Measurements from ENCODE around the gene CYB561. TPM values are rescaled to one million over a fixed set of nuclear protein-coding genes. Genes with fewer than 3 reads are reported as not detected.

CYB561 gene
- total and polyA plus RNA-seq, 4 donors: 41.2 to 97.9 (median 45.8) TPM

DNA sequence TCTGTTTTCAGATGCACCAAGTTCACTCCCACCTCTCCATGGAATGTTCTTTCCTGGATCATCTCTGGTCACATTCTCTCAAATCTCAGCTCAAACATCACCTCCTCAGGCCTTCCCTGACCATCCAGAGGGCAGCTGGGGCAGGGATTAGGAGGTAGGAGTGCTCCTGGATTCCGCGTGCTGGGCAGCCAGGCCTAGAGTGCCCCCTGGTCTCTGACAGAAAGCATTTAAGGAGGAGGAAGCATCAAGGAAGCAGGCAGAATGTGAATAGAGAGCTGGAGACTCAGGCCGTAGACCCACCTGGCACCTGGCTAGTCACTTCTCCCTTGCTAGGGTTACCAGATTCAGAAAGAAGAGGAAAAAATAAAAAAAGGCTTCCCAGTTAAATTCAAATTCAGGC is 2.5 kb upstream of the CYB561 start:
- DNase-seq (no peak), ATAC-seq (ENCODE audit: insufficient read depth, low FRiP score) (no peak)
- Histone ChIP-seq H3K9me3 (ENCODE audit: control insufficient read depth in 4 of 4, insufficient read depth in 3 of 4, low read length in 3 of 4) (no peaks in the 10 kb centered on the region), H3K9ac (ENCODE audit: insufficient read depth in 1 of 2, low read length in 2 of 2) (no peak overlapping the region), H3K4me1 (ENCODE audit: control insufficient read depth in 5 of 5, insufficient read depth in 5 of 5, low read length in 5 of 5) (peaks cover 0 to 21% (median 7%) of the 10 kb centered on the region in 5 donors), H3K27ac (ENCODE audit: low read depth in 1 of 2, low read length in 1 of 2) (peak overlapping the region in 1 of 2 donors; percentile 65), H3K27me3 (ENCODE audit: control insufficient read depth in 3 of 3, insufficient read depth in 3 of 3, low read length in 2 of 3) (no peaks in the 10 kb centered on the region), H3K36me3 (ENCODE audit: control insufficient read depth in 4 of 4, insufficient read depth in 4 of 4, low read length in 4 of 4) (no peaks in the 10 kb centered on the region), H3K4me3 (no peak overlapping the region)
- 85 to 94% methylated on average over 3 of the region's 3 CpGs for WGBS, 2 donors
- TF ChIP-seq, protein P1, sequence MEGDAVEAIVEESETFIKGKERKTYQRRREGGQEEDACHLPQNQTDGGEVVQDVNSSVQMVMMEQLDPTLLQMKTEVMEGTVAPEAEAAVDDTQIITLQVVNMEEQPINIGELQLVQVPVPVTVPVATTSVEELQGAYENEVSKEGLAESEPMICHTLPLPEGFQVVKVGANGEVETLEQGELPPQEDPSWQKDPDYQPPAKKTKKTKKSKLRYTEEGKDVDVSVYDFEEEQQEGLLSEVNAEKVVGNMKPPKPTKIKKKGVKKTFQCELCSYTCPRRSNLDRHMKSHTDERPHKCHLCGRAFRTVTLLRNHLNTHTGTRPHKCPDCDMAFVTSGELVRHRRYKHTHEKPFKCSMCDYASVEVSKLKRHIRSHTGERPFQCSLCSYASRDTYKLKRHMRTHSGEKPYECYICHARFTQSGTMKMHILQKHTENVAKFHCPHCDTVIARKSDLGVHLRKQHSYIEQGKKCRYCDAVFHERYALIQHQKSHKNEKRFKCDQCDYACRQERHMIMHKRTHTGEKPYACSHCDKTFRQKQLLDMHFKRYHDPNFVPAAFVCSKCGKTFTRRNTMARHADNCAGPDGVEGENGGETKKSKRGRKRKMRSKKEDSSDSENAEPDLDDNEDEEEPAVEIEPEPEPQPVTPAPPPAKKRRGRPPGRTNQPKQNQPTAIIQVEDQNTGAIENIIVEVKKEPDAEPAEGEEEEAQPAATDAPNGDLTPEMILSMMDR (IDR thresholded peaks at IDR 0.05; ENCODE audit: control extremely low read depth, extremely low read depth): no peak

DNA sequence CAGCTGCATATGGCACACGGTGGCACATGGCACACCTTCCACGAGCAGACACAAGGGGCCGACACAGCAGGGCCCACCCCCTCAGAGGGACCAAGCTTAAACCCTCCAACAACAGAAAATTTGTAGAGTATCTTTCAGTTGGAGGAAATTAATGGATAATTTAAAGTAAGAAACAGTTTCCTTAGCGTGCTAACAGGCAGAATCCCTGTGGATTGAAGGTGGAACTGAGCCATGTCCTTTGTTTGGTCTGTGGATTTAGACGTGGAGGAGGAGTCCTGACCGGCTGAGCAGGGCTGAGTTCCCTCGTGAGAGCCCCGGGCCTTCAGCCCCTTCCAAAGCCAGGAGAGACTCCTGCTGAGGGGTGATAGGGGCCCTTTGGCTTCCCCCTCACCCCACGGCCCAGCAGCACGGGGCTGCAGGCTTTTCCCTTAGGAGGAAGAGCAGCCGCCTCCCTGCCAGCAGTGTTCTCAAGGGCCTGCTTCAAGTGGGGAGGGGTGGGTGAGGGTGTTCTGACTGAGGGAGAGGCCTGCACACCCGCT is 1.4 kb upstream of the CYB561 start:
- peak overlapping the region; percentile 65 to 96 for H3K27ac ChIP-seq (ENCODE audit: low read depth in 1 of 2, low read length in 1 of 2)
- H3K27me3 ChIP-seq (ENCODE audit: control insufficient read depth in 3 of 3, insufficient read depth in 3 of 3, low read length in 2 of 3): no peaks in the 10 kb centered on the region
- no peak for ATAC-seq (ENCODE audit: insufficient read depth, low FRiP score)
- WGBS, 2 donors: 23 to 28% methylated on average over 12 of the region's 12 CpGs
- no peaks in the 10 kb centered on the region for H3K9me3 ChIP-seq (ENCODE audit: control insufficient read depth in 4 of 4, insufficient read depth in 3 of 4, low read length in 3 of 4)
- H3K4me1 ChIP-seq (ENCODE audit: control insufficient read depth in 5 of 5, insufficient read depth in 5 of 5, low read length in 5 of 5): peaks cover 0 to 21% (median 7%) of the 10 kb centered on the region in 5 donors
- H3K4me3 ChIP-seq: no peak overlapping the region
- DNase-seq: no peak
- TF ChIP-seq, protein P1 (IDR thresholded peaks at IDR 0.05; ENCODE audit: control extremely low read depth, extremely low read depth): no peak
- H3K36me3 ChIP-seq (ENCODE audit: control insufficient read depth in 4 of 4, insufficient read depth in 4 of 4, low read length in 4 of 4): no peaks in the 10 kb centered on the region
- no peak overlapping the region for H3K9ac ChIP-seq (ENCODE audit: insufficient read depth in 1 of 2, low read length in 2 of 2)

GRCh38 chr17:63446753-63447470 is 806 bp upstream of the CYB561 start:
- peak; percentile 76 for ATAC-seq (ENCODE audit: insufficient read depth, low FRiP score)
- Histone ChIP-seq H3K9me3 (ENCODE audit: control insufficient read depth in 4 of 4, insufficient read depth in 3 of 4, low read length in 3 of 4) (no peaks in the 10 kb centered on the region), H3K27me3 (ENCODE audit: control insufficient read depth in 3 of 3, insufficient read depth in 3 of 3, low read length in 2 of 3) (no peaks in the 10 kb centered on the region), H3K36me3 (ENCODE audit: control insufficient read depth in 4 of 4, insufficient read depth in 4 of 4, low read length in 4 of 4) (no peaks in the 10 kb centered on the region), H3K9ac (ENCODE audit: insufficient read depth in 1 of 2, low read length in 2 of 2) (no peak overlapping the region), H3K4me3 (peak overlapping the region; percentile 58), H3K4me1 (ENCODE audit: control insufficient read depth in 5 of 5, insufficient read depth in 5 of 5, low read length in 5 of 5) (peaks cover 0 to 24% (median 7%) of the 10 kb centered on the region in 5 donors), H3K27ac (ENCODE audit: low read depth in 1 of 2, low read length in 1 of 2) (peak overlapping the region; percentile 65 to 96)
- TF ChIP-seq, protein P1 (IDR thresholded peaks at IDR 0.05; ENCODE audit: control extremely low read depth, extremely low read depth): peak; percentile 4
- WGBS, 2 donors: 9 to 12% methylated on average over 43 to 44 of the region's 44 CpGs
- peak in 2 of 3 donors; percentile 28 to 32 for DNase-seq

All from lung (tissue), 12 donors.